Activated CD4-positive, CD25-positive, alpha-beta regulatory T cell treated with anti-CD3 and anti-CD28 coated beads, Interleukin-2, amount 50 U/mL, for 72 hours (primary cell): ENCODE data around the gene FRMD8.

Experiments used
- DNase-seq: peaks from one replicate; pipeline ENCODE4 v3.0.0; 2021

The FRMD8 gene, protein sequence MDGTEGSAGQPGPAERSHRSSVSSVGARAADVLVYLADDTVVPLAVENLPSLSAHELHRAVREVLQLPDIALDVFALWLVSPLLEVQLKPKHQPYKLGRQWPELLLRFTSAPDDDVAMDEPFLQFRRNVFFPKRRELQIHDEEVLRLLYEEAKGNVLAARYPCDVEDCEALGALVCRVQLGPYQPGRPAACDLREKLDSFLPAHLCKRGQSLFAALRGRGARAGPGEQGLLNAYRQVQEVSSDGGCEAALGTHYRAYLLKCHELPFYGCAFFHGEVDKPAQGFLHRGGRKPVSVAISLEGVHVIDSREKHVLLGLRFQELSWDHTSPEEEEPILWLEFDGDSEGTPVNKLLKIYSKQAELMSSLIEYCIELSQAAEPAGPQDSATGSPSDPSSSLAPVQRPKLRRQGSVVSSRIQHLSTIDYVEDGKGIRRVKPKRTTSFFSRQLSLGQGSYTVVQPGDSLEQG

DNA sequence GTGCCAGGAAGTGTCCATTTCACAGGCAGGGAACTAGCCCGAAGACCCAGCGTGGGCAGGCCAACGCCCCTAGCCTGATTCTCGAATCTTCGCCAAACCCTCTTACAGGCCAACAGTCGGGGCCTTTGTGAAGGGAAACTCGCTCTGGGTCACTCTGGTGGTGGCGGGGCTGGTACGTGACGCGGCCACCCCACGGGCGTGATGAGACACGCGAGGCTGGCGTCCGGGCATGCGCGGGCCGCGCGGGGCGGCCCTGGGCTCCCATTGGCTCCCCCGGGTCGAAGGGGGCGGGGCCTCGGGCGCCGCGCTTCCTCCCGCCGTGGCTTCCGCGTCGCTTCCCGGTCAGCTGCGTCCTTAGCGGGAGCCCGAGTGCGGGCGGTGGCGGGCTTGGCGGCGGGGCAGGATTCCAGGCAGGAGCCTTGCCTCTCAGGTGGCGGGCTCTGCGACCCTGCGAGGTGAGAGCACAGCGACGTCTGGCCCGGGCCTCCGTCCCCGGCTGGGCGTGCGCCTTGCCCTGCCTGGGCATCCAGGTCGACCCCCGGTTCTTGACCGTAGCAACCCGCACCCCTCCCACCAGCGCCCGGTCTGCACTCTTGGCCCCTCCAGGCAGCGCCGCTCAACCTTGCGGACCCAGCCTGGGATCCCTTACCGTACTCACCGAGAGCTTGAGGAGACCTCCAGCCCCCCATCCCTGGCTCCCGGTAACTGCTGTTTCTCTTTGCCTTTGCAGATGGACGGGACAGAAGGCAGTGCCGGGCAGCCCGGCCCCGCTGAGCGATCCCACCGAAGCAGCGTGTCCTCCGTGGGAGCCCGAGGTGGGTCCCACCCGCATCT lies at the start of gene FRMD8:
FRMD8 (plus strand) TSS at position 331 of the 834 bp plus-strand sequence; CDS start at position 731, 400 bp downstream.
- peak; percentile 91 for DNase-seq

DNA sequence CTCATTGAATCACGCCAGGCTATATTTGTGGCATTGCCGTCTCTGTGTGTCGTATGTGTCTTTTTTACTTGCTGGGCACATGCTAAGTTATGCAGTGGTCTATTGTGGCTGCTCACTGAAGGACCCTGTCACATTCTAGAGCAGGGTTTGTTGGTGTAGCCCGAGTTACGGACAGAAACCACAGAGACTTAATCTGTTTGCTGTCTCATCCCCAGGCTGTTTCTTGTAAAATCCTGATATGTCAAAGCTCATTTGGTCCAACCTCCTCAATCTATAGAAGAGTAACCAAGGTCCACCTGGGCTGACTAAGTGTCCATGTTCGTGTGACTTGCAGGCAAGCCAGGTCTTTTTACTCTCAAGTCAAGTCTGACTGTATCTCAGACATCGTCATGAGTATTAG lies 47.8 kb upstream of the FRMD8 start:
- no peak for DNase-seq

DNA sequence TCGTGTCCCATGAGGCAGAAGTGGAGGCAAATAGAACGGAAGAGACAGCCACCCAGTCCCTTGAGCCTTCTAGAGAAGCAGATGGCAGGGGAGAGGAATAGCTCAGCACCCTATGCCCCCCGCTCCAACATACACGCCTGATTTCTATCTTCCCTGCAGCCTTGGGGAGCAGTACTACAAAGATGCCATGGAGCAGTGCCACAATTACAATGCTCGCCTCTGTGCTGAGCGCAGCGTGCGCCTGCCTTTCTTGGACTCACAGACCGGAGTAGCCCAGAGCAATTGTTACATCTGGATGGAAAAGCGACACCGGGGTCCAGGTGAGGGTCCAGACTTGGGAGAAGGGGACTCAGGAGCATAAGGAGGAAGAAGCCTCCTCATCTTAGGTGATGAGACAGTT lies 46.2 kb upstream of the FRMD8 start:
- DNase-seq: no peak

DNA sequence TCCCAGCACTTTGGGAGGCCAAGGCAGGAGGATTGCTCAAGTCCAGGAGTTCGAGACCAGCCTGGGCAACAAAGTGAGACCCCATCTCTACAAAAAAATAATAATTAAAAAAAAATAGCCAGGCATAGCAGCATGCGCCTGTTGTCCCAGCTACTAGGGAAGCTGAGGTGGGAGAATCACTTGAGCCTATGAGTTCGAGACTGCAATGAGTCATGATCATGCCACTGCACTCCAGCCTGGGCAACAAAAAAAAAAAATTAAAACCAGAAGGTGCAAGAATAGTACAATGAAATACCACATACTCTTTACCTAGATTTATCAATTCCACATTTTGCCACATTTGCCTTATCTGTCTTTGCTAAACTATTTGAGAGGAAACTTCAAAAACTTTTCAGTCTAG lies 44.6 kb upstream of the FRMD8 start:
- DNase-seq: no peak

DNA sequence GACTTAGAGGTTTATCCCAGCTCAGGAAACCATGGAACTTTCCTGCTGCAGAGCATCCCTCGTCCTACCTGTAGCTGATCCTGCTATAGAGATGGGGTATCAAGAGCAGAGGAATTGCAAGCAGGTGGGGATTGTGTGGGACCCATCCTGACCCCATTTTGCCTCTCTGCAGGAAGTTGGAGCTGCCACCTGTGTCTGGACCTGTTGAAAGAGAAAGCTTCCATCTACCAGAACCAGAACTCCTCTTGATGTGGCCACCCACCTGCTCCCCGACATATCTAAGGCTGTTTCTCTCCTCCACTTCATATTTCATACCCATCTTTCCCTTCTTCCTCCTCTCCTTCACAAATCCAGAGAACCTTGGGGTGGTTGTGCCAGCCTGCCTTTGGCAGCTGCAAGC lies 34.9 kb upstream of the FRMD8 start:
- DNase-seq: no peak

DNA sequence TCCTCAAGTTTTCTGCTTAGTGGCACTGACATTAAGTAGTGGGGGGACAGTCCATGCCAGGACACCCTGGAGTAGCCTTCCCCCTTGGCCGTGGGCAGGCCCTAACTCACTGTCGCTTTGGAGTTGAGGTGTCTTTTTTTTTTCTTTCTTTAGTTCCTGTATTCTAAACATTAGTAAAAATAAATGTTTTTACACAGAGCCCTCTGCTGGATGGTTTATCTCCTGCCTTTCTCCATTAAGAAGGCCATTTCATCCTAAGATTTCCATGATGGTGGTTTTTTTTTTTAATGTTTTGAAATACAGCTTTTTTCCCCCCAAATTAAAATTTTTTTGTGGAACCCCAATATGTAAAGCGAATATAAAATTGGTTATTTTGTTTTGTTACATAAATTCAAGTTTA lies 33.7 kb upstream of the FRMD8 start:
- DNase-seq: no peak

DNA sequence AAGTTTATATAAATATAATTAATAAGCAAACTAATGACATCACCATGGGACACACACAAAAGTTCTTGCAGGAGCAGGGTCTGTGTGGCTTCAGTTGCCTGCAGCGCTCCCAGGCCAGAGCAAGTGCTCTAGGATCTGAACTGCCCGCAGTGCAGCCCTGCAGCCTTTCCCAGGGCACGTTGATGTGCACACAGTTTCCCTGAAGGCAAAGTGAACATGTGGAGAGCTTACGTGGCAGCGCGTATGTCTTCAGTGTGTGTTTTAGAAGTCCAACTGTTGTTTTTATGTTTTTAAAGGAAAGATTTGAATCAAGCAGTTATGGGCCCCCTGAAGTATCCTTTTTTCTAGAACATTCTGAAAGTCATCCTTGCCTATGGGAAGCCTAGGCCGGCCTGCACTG lies 33.1 kb upstream of the FRMD8 start:
- DNase-seq: no peak

DNA sequence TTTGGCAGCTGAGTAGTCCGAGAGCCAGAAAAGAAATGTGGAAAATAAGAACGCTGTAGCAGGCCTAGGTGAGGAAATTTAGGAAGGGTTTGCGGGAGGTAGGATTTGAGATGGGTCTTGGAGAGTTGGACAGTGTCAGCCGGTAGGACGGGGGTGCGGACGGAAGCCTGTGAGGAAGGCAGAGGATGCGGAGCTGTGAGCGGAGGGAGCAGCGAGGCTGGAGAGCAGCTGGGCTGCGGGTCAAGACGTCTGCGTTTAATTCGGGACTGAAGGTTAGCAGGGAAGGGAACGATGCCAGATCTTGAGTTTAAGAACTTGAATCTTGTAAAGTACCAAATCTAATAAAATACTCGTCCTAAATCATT lies 32.6 kb upstream of the FRMD8 start:
- DNase-seq: no peak

DNA sequence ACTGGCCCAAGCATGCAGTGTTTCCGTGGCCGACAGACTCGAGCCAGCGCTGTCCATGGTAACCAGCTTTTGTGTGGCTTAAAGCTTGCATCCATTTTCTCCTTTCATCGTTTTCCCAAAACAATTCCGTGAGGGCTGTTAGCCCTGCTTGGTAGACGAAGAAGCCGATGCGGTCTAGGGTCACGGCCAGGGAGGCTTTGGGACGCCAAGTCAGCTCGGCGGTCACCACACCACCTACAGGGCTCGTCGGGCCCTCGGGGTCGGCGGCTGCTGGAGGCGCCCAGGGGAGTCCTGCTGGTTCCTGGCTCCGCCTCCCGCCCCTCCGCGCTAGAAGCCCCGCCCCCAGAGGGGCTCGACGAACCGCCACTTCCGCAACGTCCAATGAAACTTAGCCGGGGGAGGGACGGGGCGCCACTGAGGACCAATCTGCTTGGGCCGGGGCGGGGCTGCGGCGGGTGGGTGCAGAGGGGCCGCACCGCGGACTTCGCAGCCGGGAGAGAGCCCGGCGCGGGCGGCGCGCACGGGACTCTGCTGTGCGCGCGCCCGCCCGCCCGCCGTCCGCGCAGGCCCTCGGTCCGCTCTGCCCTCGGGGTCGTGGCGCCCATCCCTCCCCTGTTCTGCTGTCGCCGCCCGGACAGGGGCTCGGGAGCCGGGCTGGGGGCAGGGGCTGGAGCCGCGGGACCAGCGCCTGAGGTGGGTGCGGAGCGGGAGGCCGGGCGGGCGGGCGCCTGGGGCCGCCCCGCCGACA lies 32.0 kb upstream of the FRMD8 start, which contains the start of gene TIGD3:
TIGD3 (plus strand) TSS at position 487 of the 748 bp plus-strand sequence. CDS start 1,058 bp downstream, outside the sequence.
- DNase-seq: peak; percentile 95

DNA sequence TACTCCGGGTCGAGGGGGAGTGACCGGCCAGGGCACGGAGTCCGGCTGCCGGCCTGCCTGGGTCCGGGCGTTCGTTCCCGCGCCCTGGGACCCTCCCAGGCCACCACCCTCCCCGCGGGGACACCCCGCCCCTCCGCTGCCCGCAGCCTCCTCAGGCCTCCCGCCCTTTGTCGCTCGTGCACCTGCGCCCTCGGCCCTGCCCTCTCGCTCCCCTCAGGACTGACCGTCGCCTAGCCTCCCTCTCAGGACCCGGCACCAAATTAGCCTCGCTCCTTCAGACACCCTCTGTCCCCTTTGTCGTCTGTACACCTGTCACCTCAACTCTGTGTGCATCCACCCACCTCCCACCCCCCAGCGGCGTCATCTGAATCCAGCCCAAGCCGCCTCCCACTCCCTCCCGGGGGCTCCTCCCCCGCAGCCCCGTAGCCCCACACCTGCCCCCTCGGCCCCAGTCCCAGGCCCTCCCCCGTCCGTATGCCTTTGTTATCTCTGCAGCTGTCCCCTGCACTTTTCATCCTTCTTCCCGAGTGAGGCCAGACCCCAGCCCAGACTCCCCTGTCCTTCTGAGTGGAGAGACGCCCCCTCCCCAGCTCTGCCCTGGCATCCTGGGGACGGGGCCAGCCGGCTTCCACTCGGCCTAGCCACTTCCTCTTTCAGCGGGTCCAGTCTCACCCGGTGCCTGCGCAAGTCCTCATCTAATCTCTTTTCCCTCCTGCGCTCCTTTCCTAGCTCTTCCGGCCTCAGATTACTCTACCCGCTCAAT lies 31.2 kb upstream of the FRMD8 start:
- peak; percentile 56 for DNase-seq

DNA sequence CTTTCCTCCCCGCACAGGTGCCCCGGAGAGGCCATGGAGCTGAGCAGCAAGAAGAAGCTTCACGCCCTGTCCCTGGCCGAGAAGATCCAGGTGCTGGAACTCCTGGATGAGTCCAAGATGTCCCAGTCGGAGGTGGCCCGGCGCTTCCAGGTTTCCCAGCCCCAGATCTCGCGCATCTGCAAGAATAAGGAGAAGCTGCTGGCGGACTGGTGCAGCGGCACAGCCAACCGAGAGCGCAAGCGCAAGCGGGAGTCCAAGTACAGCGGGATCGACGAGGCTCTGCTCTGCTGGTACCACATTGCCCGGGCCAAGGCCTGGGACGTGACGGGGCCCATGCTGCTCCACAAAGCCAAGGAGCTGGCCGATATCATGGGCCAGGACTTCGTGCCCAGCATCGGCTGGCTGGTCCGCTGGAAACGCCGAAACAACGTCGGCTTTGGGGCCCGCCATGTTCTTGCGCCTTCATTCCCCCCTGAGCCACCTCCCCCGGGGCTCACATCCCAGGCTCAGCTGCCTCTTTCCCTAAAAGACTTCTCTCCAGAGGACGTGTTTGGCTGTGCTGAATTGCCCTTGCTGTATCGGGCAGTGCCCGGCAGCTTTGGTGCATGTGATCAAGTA lies 30.6 kb upstream of the FRMD8 start:
- no peak for DNase-seq

DNA sequence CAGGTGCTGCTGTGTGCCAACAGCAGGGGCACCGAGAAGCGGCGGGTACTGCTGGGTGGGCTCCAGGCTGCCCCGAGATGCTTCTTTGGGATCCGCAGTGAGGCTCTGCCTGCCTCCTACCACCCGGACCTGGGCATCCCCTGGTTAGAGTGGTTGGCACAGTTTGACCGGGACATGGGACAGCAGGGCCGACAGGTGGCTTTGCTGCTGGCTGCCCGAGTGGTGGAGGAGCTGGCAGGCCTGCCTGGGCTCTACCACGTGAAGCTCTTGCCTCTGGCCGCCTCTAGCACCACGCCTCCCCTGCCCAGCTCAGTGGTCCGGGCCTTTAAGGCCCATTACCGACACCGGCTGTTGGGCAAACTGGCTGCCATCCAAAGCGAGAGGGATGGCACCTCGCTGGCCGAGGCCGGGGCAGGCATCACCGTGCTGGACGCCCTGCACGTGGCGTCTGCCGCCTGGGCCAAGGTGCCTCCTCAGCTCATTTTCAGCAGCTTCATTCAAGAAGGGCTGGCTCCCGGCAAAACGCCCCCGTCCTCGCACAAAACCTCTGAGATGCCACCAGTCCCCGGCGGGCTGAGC lies 30.0 kb upstream of the FRMD8 start:
- DNase-seq: no peak

DNA sequence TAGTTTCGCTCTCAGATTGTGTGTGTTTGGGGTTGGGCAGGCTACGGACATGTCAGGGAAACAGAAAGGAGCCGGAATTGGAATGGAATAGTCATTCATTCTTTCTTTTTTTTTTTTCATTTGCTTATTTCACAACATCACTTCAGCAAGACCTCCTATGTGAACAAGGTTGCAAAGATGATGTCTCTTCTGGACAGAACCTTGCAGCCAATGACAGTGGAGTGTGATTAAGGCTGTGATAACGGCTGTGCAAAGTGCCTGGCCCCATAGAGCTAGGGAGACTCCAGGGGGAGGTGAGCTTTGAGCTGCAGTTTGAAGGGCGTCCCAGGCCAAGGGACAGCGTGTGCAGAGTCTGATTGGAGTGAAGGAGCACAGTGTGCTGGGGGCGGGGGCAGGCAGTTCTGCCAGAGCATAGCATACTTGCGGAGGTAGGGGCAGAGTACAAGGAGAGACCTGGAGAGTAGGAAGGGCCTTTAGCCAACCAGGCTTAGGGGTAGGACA lies 28.5 kb upstream of the FRMD8 start:
- no peak for DNase-seq

DNA sequence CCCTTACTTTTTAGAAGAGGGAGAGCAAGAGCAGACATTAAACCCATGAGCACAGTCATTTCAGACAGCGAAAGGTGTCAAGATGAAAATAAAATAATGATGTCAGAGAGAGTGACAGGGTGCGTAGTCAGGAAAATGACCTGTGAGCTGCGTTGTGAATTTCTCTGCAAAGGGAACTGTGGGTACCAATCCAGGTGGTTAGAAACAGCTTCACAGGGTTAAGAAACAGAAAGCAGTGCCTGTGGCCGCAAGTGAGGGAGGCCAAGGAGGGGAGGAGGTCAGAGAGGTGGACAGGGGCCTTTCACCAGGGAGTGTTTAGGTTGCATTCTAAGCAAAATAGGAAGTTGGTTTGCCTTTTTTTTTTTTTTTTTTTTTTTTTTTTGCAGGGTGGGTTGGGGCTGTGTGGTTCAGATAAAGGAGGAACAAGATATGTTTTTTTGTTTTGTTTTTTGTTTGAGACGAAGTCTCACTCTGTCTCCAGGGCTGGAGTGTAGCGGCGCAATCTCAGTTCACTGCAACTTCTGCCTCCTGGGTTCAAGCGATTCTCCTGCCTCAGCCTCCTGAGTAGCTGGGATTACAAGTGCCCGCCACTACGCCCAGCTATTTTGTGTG lies 24.0 kb upstream of the FRMD8 start:
- DNase-seq: no peak

DNA sequence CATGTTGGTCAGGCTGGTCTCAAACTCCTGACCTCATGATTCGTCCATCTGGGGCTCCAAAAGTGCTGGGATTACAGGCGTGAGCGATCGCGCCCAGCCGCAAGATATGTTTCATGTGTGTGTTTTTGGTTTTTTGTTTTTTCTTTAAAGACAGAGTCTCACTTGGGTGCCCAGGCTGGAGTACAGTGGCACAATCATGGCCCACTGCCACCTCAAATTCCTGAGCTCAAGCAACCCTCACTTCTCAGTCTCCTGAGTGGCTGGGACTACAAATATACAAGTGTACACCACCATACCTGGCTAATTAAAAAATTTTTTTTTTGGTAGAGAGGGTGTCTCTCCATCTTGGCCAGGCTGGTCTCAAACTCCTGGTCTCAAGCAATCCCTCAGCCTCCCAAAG lies 23.5 kb upstream of the FRMD8 start:
- DNase-seq: no peak

DNA sequence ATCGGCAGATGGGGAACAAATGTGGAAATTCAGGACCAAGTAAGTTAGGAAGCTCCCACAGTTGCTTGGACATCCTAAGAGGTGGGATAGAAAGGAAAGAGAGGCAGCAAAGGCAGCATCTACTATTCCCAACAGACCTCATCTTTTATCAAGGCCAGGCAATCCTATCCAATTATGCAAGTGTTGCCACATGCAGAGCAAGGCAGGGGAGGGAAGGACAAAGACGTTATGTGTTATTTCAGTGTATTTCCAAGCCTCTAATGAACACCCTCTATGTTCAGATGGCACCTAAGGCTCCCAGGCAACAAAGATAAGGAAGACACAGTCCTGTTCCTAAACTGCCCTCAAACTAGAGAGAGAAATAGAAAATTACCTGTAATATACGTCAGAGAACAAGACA lies 22.7 kb upstream of the FRMD8 start:
- DNase-seq: no peak

DNA sequence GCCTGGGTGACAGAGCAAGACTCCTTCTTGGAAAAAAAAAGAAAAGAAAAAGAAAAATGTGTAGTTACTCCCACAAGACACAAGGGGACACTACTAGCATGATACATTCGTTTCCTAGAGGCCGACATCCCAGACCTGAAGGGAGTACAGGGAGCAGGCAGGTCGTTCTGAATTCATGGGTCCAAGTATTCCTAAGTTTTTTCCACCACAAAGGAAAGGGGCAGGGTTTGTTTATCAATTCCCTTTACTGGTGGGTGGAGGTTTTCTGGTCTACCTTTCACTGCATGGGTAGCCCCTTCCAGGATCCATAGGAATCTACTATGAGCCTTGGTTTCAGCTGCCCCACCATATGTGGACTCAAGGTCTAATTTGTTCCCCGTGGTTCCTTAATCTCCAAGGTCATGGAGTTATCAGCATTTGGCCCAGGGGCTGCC lies 20.1 kb upstream of the FRMD8 start:
- no peak for DNase-seq

DNA sequence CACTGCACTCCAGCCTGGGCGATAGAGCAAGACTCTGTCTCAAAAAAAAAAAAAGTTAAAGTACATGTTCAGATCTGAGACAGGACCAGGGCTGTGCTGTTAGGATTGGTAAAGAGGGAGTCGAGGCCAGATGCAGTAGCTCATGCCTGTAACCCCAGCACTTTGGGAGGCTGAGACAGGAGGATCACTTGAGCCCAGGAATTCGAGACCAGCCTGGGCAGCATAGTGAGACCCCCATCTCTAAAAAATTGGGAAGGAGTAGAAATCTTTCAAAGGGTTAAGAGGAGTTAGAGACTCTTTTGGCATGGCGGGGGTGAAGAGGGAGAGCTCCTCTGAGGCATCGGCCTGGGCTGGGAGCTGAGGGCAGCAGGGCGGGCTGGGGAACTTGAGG lies 15.8 kb upstream of the FRMD8 start:
- no peak for DNase-seq

DNA sequence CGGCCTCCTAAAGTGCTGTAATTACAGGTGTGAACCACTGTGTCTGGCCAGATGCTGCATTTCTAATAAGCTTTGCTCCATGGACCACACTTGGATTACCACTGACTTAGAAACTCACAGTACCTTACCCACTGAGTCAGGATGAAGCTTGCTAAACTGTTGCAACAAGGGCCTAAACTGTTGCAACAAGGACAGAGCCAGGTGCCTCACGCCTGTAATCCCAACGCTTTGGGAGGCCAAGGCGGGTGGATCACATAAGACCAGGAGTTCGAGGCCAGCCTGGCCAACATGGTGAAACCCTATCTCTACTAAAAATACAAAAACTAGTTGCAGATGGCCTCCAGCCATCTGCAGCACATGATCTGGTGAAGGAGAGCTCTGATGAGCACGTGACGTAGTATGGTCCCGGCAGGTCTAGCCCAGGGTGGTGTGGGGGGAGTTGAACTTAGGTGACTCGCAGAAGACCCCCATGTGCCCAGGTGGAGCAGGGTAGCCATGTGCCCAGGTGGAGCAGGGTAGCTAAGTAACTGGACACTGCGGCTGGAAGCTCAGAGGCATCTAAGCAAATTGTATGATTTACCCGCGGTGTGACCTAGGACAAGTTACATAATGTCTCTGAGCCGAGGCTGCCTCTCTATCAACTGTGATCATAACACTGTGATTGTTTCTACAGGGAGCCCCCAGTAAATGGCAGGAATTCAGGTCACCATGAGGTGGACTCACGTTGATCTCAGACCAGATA lies 12.4 kb upstream of the FRMD8 start:
- no peak for DNase-seq

DNA sequence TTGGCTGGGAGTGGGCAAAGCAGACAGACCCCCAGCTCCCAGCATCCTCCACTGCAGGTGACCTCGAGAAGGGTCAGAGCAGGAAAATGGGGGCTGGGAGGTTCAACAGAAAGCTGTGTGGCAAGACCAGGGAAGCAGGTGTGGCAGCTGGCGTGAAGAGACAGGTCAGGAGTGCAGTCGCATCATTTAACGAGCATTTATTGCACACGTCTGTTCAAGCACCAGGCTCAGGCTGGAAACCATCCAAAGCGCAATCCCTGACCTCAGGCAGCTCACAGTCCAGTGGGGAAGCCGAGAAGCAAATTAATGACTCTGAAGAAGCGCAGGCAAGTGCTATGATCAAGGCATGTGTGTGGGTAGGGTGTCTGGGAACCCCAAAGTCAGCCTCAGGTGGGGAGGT lies 11.4 kb upstream of the FRMD8 start:
- DNase-seq: no peak
